ENCODE results near the gene BAAT. TPM values are rescaled to one million over a fixed set of nuclear protein-coding genes. Genes with fewer than 3 reads are reported as not detected.

BAAT gene
- total RNA-seq, 3 donors from 2014 or later (not counting 1 experiment from before 2014, with no cell fraction given): not detected

- H3K4me1 Mint-ChIP-seq: no peaks in the 10 kb centered on the region
- Histone ChIP-seq H3K27ac (ENCODE audit: low read length) (no peak overlapping the region), H3K9me3 (ENCODE audit: control insufficient read depth, insufficient read depth, low read length) (no peaks in the 10 kb centered on the region), H3K4me1 (ENCODE audit: control insufficient read depth, insufficient read depth, low read length) (no peaks in the 10 kb centered on the region), H3K36me3 (ENCODE audit: control insufficient read depth, insufficient read depth, low read length) (no peaks in the 10 kb centered on the region), H3K4me3 (ENCODE audit: low read length) (no peak overlapping the region), H3K27me3 (ENCODE audit: control insufficient read depth, insufficient read depth, low read length) (no peaks in the 10 kb centered on the region)
- H3K27ac Mint-ChIP-seq: no peak overlapping the region
- WGBS (ENCODE audit: insufficient coverage): 64% methylated on average over 2 of the region's 2 CpGs
- H3K4me3 Mint-ChIP-seq: no peak overlapping the region
- no peak for TF ChIP-seq CTCF (IDR thresholded peaks at IDR 0.05)
- intact Hi-C loops (cut with micrococcal nuclease): no loop called here
- H3K9me3 Mint-ChIP-seq: no peaks in the 10 kb centered on the region
- DNase-seq: no peak
- no peaks in the 10 kb centered on the region for H3K36me3 Mint-ChIP-seq
- H3K27me3 Mint-ChIP-seq (ENCODE audit: low read depth in 2 of 2): peaks cover 10 to 20% of the 10 kb centered on the region in 2 donors
- ATAC-seq: no peak
These were observed 12.3 kb downstream of the BAAT start for GRCh38 chr9:101372327-101373118.

- TF ChIP-seq CTCF (IDR thresholded peaks at IDR 0.05): no peak
- WGBS (ENCODE audit: insufficient coverage): 83% methylated on average over 1 of the region's 3 CpGs
- no peaks in the 10 kb centered on the region for H3K4me1 Mint-ChIP-seq
- DNase-seq: no peak
- H3K36me3 Mint-ChIP-seq: no peaks in the 10 kb centered on the region
- Histone ChIP-seq H3K27ac (ENCODE audit: low read length) (no peak overlapping the region), H3K4me3 (ENCODE audit: low read length) (no peak overlapping the region), H3K9me3 (ENCODE audit: control insufficient read depth, insufficient read depth, low read length) (no peaks in the 10 kb centered on the region), H3K4me1 (ENCODE audit: control insufficient read depth, insufficient read depth, low read length) (no peaks in the 10 kb centered on the region), H3K36me3 (ENCODE audit: control insufficient read depth, insufficient read depth, low read length) (no peaks in the 10 kb centered on the region), H3K27me3 (ENCODE audit: control insufficient read depth, insufficient read depth, low read length) (no peaks in the 10 kb centered on the region)
- peaks cover 10 to 19% of the 10 kb centered on the region in 2 donors for H3K27me3 Mint-ChIP-seq (ENCODE audit: low read depth in 2 of 2)
- intact Hi-C loops (cut with micrococcal nuclease): no loop called here
- no peak overlapping the region for H3K27ac Mint-ChIP-seq
- no peaks in the 10 kb centered on the region for H3K9me3 Mint-ChIP-seq
- no peak overlapping the region for H3K4me3 Mint-ChIP-seq
- ATAC-seq: no peak
These were observed 13.0 kb downstream of the BAAT start for GRCh38 chr9:101371813-101372212.

GRCh38 chr9:101369884-101370531, 14.8 kb downstream of the BAAT start:
- intact Hi-C loops (cut with micrococcal nuclease): no loop called here
- H3K27ac Mint-ChIP-seq: no peak overlapping the region
- no peaks in the 10 kb centered on the region for H3K9me3 Mint-ChIP-seq
- H3K4me1 Mint-ChIP-seq: no peaks in the 10 kb centered on the region
- H3K36me3 Mint-ChIP-seq: no peaks in the 10 kb centered on the region
- TF ChIP-seq CTCF (IDR thresholded peaks at IDR 0.05): no peak
- ATAC-seq (no peak), DNase-seq (no peak)
- H3K4me3 Mint-ChIP-seq: no peak overlapping the region
- H3K27me3 ChIP-seq (ENCODE audit: control insufficient read depth, insufficient read depth, low read length): no peaks in the 10 kb centered on the region
- H3K4me3 ChIP-seq (ENCODE audit: low read length): no peak overlapping the region
- peaks cover 10% of the 10 kb centered on the region in 2 donors for H3K27me3 Mint-ChIP-seq (ENCODE audit: low read depth in 2 of 2)
- H3K36me3 ChIP-seq (ENCODE audit: control insufficient read depth, insufficient read depth, low read length): no peaks in the 10 kb centered on the region
- no peaks in the 10 kb centered on the region for H3K9me3 ChIP-seq (ENCODE audit: control insufficient read depth, insufficient read depth, low read length)
- H3K4me1 ChIP-seq (ENCODE audit: control insufficient read depth, insufficient read depth, low read length): no peaks in the 10 kb centered on the region
- no peak overlapping the region for H3K27ac ChIP-seq (ENCODE audit: low read length)
- 100% methylated on average over 1 of the region's 2 CpGs for WGBS (ENCODE audit: insufficient coverage)
